IMR-90 (cell line): Measurements from ENCODE around the gene TMEM176A. TPM values are rescaled to one million over a fixed set of nuclear protein-coding genes. Genes with fewer than 3 reads are reported as not detected.

Experiments used
- ATAC-seq: fragments of 200-7000 bp; cut with Tn5 transposase; 2 replicates; pipeline ENCODE4 v1.9.1; 2020; ENCODE audit warnings: low read depth, mild to moderate bottlenecking, moderate library complexity
- BruUV-seq: library from RNA; stranded (reverse); fragments of 400-500 nt; replicated peaks from 2 replicates; lab custom pipeline; 2021; lab: Mats Ljungman, UMichigan
- CTCF ChIA-PET: fragments of 300-600 bp; formaldehyde crosslinking; extraction: SDS; loops from one replicate; lab custom pipeline; 2021; ENCODE audit warnings: antibody characterized with exemption; lab: Yijun Ruan, JAX
- POLR2A ChIA-PET: fragments of 300-600 bp; sonication (Branson Sonifier 250); formaldehyde crosslinking; loops from one replicate; lab custom pipeline; 2022; ENCODE audit warnings: antibody characterized with exemption; ENCODE audit not compliant: unreplicated experiment; lab: Charles Lee
- DNase-seq: peaks from one replicate; pipeline ENCODE4 v3.0.0; 2013
- H2AFZ ChIP-seq: replicated peaks from 2 replicates; pipeline ENCODE3; 2013; ENCODE audit warnings: low read length, mild to moderate bottlenecking; ENCODE audit not compliant: poor library complexity
- H2AK5ac ChIP-seq: 2 replicates; pipeline ENCODE4 v1.6.1; 2013; ENCODE audit warnings: low read depth, low read length, inconsistent platforms
- H2AK9ac ChIP-seq: replicated peaks from 2 replicates; pipeline ENCODE3; 2013; ENCODE audit warnings: mild to moderate bottlenecking, low read depth, low read length, moderate library complexity; ENCODE audit not compliant: poor library complexity
- H2BK120ac ChIP-seq: 2 replicates; pipeline ENCODE4 v1.6.1; 2013; ENCODE audit warnings: low read depth, low read length, inconsistent platforms
- H2BK15ac ChIP-seq: 3 replicates; pipeline ENCODE4 v1.6.1; 2013; ENCODE audit warnings: low read depth, low read length, inconsistent platforms
- H2BK20ac ChIP-seq: 2 replicates; pipeline ENCODE4 v1.6.1; 2013; ENCODE audit warnings: low read depth, mild to moderate bottlenecking, inconsistent platforms, low read length, moderate library complexity
- H2BK5ac ChIP-seq: 2 replicates; pipeline ENCODE4 v1.6.1; 2013; ENCODE audit warnings: mild to moderate bottlenecking, low read depth, low read length, inconsistent platforms; ENCODE audit not compliant: poor library complexity, severe bottlenecking
- H3K14ac ChIP-seq: replicated peaks from 2 replicates; pipeline ENCODE4 v1.6.1; 2013; ENCODE audit warnings: low read depth, low read length, inconsistent platforms
- H3K18ac ChIP-seq: 2 replicates; pipeline ENCODE4 v1.6.1; 2013; ENCODE audit warnings: low read depth, low read length, control low read depth
- H3K23ac ChIP-seq: 2 replicates; pipeline ENCODE4 v1.6.1; 2013; ENCODE audit warnings: low read depth, low read length, inconsistent platforms
- H3K27ac ChIP-seq: 2 replicates; pipeline ENCODE4 v1.5.1; 2013; ENCODE audit warnings: mild to moderate bottlenecking, control low read depth, low read length; ENCODE audit not compliant: insufficient read depth
- H3K27me3 ChIP-seq: 2 replicates; pipeline ENCODE4 v1.6.1; 2013; ENCODE audit warnings: low read length; ENCODE audit not compliant: control insufficient read depth, insufficient read depth
- H3K36me3 ChIP-seq: 2 replicates; pipeline ENCODE4 v1.6.1; 2013; ENCODE audit warnings: low read length, mixed read lengths; ENCODE audit not compliant: control insufficient read depth, insufficient read depth
- H3K4ac ChIP-seq: 2 replicates; pipeline ENCODE4 v1.6.1; 2013; ENCODE audit warnings: low read depth, low read length, inconsistent platforms
- H3K4me1 ChIP-seq: 2 replicates; pipeline ENCODE4 v1.6.1; 2013; ENCODE audit warnings: low read length, mixed read lengths; ENCODE audit not compliant: control insufficient read depth, insufficient read depth
- H3K4me2 ChIP-seq: 2 replicates; pipeline ENCODE4 v1.6.1; 2013; ENCODE audit warnings: low read depth, mild to moderate bottlenecking, control low read depth, low read length, moderate library complexity
- H3K4me3 ChIP-seq: 2 replicates; pipeline ENCODE4 v1.5.1; 2013; ENCODE audit warnings: low read depth, mild to moderate bottlenecking, control low read depth, low read length, moderate library complexity; ENCODE audit not compliant: insufficient read depth
- H3K56ac ChIP-seq: 2 replicates; pipeline ENCODE4 v1.6.1; 2013; ENCODE audit warnings: low read length, inconsistent platforms; ENCODE audit not compliant: insufficient read depth; ENCODE audit errors: extremely low read depth
- H3K79me1 ChIP-seq, 2 experiments: 2 replicates each; pipeline ENCODE4 v1.6.1; 2013; ENCODE audit warnings: low read length in 2 of 2, inconsistent platforms in 1 of 2, low read depth in 1 of 2
- H3K9ac ChIP-seq: 2 replicates; pipeline ENCODE4 v1.6.1; 2013; ENCODE audit warnings: low read depth, low read length, control low read depth
- H3K9me1 ChIP-seq: 2 replicates; pipeline ENCODE4 v1.6.1; 2013; ENCODE audit warnings: low read length, inconsistent platforms; ENCODE audit not compliant: insufficient read depth
- H3K9me3 ChIP-seq: 2 replicates; pipeline ENCODE4 v1.6.1; 2013; ENCODE audit warnings: low read length; ENCODE audit not compliant: control insufficient read depth, insufficient read depth
- H4K20me1 ChIP-seq: 2 replicates; pipeline ENCODE4 v1.6.1; 2013; ENCODE audit warnings: low read length, inconsistent platforms; ENCODE audit not compliant: insufficient read depth
- H4K5ac ChIP-seq: 2 replicates; pipeline ENCODE4 v1.6.1; 2013; ENCODE audit warnings: mild to moderate bottlenecking, low read depth, low read length, control low read depth
- H4K8ac ChIP-seq, 2 experiments: 2 replicates each; pipeline ENCODE4 v1.6.1; 2013; ENCODE audit warnings: low read depth in 2 of 2, low read length in 2 of 2, control low read depth in 1 of 2, inconsistent platforms in 1 of 2
- H4K91ac ChIP-seq: 2 replicates; pipeline ENCODE4 v1.6.1; 2013; ENCODE audit warnings: low read depth, low read length, inconsistent platforms; ENCODE audit not compliant: insufficient read depth
- CEBPB ChIP-seq: IDR thresholded peaks from 2 replicates; pipeline ENCODE4 v1.6.1; 2012; ENCODE audit warnings: low read depth, low read length, improper control_type of control experiment
- ELK1 ChIP-seq: fragments of 150-350 bp; IDR thresholded peaks from 2 replicates; pipeline ENCODE4 v1.6.1; 2016; ENCODE audit warnings: low read depth, mild to moderate bottlenecking, low read length, moderate library complexity, borderline replicate concordance
- MAZ ChIP-seq: IDR thresholded peaks from 2 replicates; pipeline ENCODE4 v1.6.1; 2012; ENCODE audit warnings: low read depth, mild to moderate bottlenecking, low read length, improper control_type of control experiment, moderate library complexity, borderline replicate concordance
- POLR2A ChIP-seq: IDR thresholded peaks from 2 replicates; pipeline ENCODE4 v1.6.1; 2012; ENCODE audit warnings: mild to moderate bottlenecking, low read depth, low read length
- RFX5 ChIP-seq: IDR thresholded peaks from 2 replicates; pipeline ENCODE4 v1.8.0; 2012; ENCODE audit warnings: low read depth, mild to moderate bottlenecking, low read length, moderate library complexity
- USF2 ChIP-seq: fragments of 150-350 bp; IDR thresholded peaks from 2 replicates; pipeline ENCODE4 v1.6.1; 2017; ENCODE audit warnings: mild to moderate bottlenecking, antibody characterized with exemption, low read length, low read depth
- WGBS, 2 experiments: methylation state at CpG; one replicate each; pipeline versions ENCODE4 v1.1.5 to v1.1.7; 2013; ENCODE audit warnings: missing lambda C conversion rate in 2 of 2; ENCODE audit not compliant: insufficient read length in 1 of 2; ENCODE audit errors: extremely low coverage in 2 of 2; 5-methylcytosine and 5-hydroxymethylcytosine counted together
- dilution Hi-C: fragments of 300-500 bp; cut with HindIII; formaldehyde crosslinking; loops from one replicate; pipeline ENCODE4 v1.14.3; 2018; ENCODE audit warnings: low sequenced_read_pairs; ENCODE audit not compliant: unreplicated experiment
- in situ Hi-C: fragments of 300-500 bp; cut with MboI; formaldehyde crosslinking; loops from 3 replicates; pipeline ENCODE4 v1.14.3; 2019; ENCODE audit warnings: low sequenced_read_pairs, inconsistent platforms, mixed read lengths
- intact Hi-C: fragments of 100-400 bp; cut with micrococcal nuclease; formaldehyde crosslinking; loops from 2 replicates; pipeline ENCODE4 v1.10.0; 2022
- polyA plus RNA-seq, 3 experiments: library from polyadenylated mRNA; depleted of rRNA; stranded (reverse); fragments of >200 nt; gene quantifications; 2 replicates each; pipeline ENCODE4 v1.2.3, GENCODE V29; 2012; ENCODE audit warnings: low replicate concordance in 1 of 3
- total RNA-seq: library from RNA; depleted of rRNA; stranded (reverse); fragments of >200 nt; gene quantifications from 2 replicates; pipeline ENCODE4 v1.2.3, GENCODE V29; 2012

The TMEM176A gene
- total and polyA plus RNA-seq, 2 of the 4 experiments (the other 2 are of a cell fraction): not detected

GRCh38 chr7:150784120-150784736, 16.3 kb upstream of the TMEM176A start (continued):
- TF ChIP-seq USF2: no peak

GRCh38 chr7:150784954-150785353, 15.6 kb upstream of the TMEM176A start:
- H3K4me3 ChIP-seq: no peak overlapping the region
- in situ Hi-C loops: loop anchor here (25.0 kb wide), 1 partner anchor 327 kb away; no protein-coding TSS in a partner anchor
- intact Hi-C loops: no loop called here
- H3K4ac ChIP-seq: peak overlapping the region; percentile 98
- H4K91ac ChIP-seq: peak overlapping the region; percentile 97
- H3K4me1 ChIP-seq: peaks cover 45% of the 10 kb centered on the region
- H3K9me3 ChIP-seq: no peaks in the 10 kb centered on the region
- peak overlapping the region; percentile 91 for H3K27ac ChIP-seq
- DNase-seq (no peak), ATAC-seq (no peak)
- peak overlapping the region; percentile 29 for H3K56ac ChIP-seq
- peak overlapping the region; percentile 52 for H2AK9ac ChIP-seq
- peak overlapping the region; percentile 52 for H2BK5ac ChIP-seq
- TF ChIP-seq CEBPB (no peak), RFX5 (no peak), MAZ (no peak), ELK1 (no peak), POLR2A (no peak)
- ChIA-PET CTCF (no interaction called here), POLR2A (no interaction called here)
- no peak overlapping the region for H2AFZ ChIP-seq
- H4K5ac ChIP-seq: peak overlapping the region; percentile 65
- no TSS peak for BruUV-seq
- peak overlapping the region; percentile 90 to 98 for H4K8ac ChIP-seq
- peak overlapping the region; percentile 98 for H2BK120ac ChIP-seq
- H3K23ac ChIP-seq: peak overlapping the region; percentile 88
- no peaks in the 10 kb centered on the region for H4K20me1 ChIP-seq
- H3K36me3 ChIP-seq: no peaks in the 10 kb centered on the region
- no CpG with 5 or more reads among the region's 4 CpGs for WGBS, 2 experiments
- H2BK20ac ChIP-seq: peak overlapping the region; percentile 98
- peak overlapping the region; percentile 96 for H2BK15ac ChIP-seq
- no peak overlapping the region for H3K4me2 ChIP-seq
- peak overlapping the region; percentile 2; the same call in 1 of the 2 replicates for H3K9ac ChIP-seq
- peak overlapping the region; percentile 90; the same call in 1 of the 2 replicates for H3K14ac ChIP-seq
- peaks cover 9% of the 10 kb centered on the region; the same call in 1 of the 2 replicates for H3K9me1 ChIP-seq
- peak overlapping the region; percentile 94 for H3K18ac ChIP-seq
- peak overlapping the region; percentile 94 for H2AK5ac ChIP-seq
- H3K79me1 ChIP-seq: no peaks in the 10 kb centered on the region
- dilution Hi-C loops: no loop called here
- H3K27me3 ChIP-seq: no peaks in the 10 kb centered on the region
